ENCODE data around the gene CCDC190. TPM values are rescaled to one million over a fixed set of nuclear protein-coding genes. Genes with fewer than 3 reads are reported as not detected.
"Not testable (repeated sequence)": the region's sequence is repeated elsewhere in the genome, so short reads cannot be mapped to it uniquely, and the experiment has no call there.

Gene CCDC190
- total RNA-seq, 1 donor from 2014 or later, result not detected

- H3K9me3 Mint-ChIP-seq; H3K27ac Mint-ChIP-seq; H3K4me1 Mint-ChIP-seq (ENCODE audit: low read depth); intact Hi-C loops (cut with micrococcal nuclease); H3K4me3 Mint-ChIP-seq; H3K27me3 Mint-ChIP-seq (ENCODE audit: insufficient read depth); DNase-seq (ENCODE audit: low spot score): not testable (repeated sequence)
- H3K36me3 Mint-ChIP-seq (ENCODE audit: low read depth), result peaks cover 36% of the 10 kb centered on the region
These were observed 53.5 kb downstream of the CCDC190 start for GRCh38 chr1:162807503-162807902.

Other genes starting within 250 kb of the CCDC190 start
- gene DDR2, start 228.7 kb downstream of the CCDC190 start, total RNA-seq, result 0.44 and 0.66 TPM in 2 replicates
- gene HSD17B7, start 70.5 kb downstream of the CCDC190 start, total RNA-seq, result 24.7 and 31.9 TPM in 2 replicates
- gene RGS4, start 208.2 kb upstream of the CCDC190 start, total RNA-seq, result not detected in 2 replicates